ENCODE results near the gene KCTD18.

Gene KCTD18

DNA sequence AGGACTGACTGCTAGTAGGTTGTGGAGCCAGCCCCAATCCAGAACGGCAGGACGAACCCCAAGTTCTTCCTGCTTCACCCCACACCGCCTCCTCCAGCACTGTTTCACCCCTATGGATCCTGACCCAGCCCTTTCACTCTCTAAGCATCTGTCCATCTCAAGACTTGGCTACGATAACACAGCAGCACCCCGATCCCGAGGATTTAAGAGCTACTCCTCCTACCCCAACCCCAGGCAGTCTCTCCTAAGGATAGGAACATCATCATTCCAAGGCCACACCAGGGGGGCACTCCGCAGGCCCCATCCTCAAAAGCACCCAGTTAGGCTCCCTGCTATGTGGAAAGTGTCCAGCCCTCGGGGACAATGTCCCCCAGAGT lies 645 bp downstream of the KCTD18 start:
- TF ChIP-seq CTCF (IDR thresholded peaks at IDR 0.05; ENCODE audit: low read depth, low read length, poor library complexity, severe bottlenecking): no peak
- no peaks in the 10 kb centered on the region for H4K20me1 ChIP-seq (ENCODE audit: control insufficient read depth, insufficient read depth, low read depth, low read length)
- H3K27me3 ChIP-seq (ENCODE audit: control insufficient read depth, low read length): 0 out of 2 replicates have a peak, but pooled peaks cover 5% of the 10 kb centered on the region
- H3K79me2 ChIP-seq (ENCODE audit: control insufficient read depth, low read length): peaks cover 16% of the 10 kb centered on the region
- no peaks in the 10 kb centered on the region for H3K9me2 ChIP-seq (replicated peaks; ENCODE audit: control insufficient read depth, low read length)
- peak overlapping the region; percentile 3 for H3K27ac ChIP-seq (ENCODE audit: low read depth, low read length)
- peaks cover 18% of the 10 kb centered on the region for H3K4me1 ChIP-seq (ENCODE audit: control insufficient read depth, low read length)
- H3K4me2 ChIP-seq (ENCODE audit: low read length): peak overlapping the region; percentile 96
- H3F3A ChIP-seq (ENCODE audit: control insufficient read depth, insufficient read depth): no peaks in the 10 kb centered on the region
- H3K36me3 ChIP-seq (ENCODE audit: control insufficient read depth, low read length): peaks cover 20% of the 10 kb centered on the region
- H3K4me3 ChIP-seq (ENCODE audit: low read length): peak overlapping the region; percentile 86
- no peaks in the 10 kb centered on the region for H3K9me3 ChIP-seq (ENCODE audit: control insufficient read depth, insufficient read depth, low read length)

DNA sequence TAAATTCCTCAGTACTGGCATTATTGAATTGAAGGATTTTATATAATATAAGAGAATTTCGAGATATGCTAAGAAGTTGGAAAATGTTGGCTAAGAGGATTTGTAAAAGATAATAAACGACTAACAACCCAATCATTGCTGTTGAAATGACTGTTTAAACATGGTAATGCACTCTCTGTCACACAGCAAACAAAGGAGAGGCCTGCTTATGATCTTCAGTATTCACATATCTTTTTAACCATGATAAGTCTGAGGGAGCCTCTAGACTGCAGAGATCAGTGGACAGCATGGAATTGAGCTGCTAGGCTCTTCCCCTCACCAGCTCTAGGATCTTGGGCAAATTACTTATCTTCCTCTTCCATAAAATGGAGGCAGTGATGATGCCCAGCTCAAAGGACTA lies 2.7 kb downstream of the KCTD18 start:
- H3K4me2 ChIP-seq (ENCODE audit: low read length): no peak overlapping the region
- no peak overlapping the region for H3K27ac ChIP-seq (ENCODE audit: low read depth, low read length)
- no peaks in the 10 kb centered on the region for H3K9me3 ChIP-seq (ENCODE audit: control insufficient read depth, insufficient read depth, low read length)
- TF ChIP-seq CTCF (IDR thresholded peaks at IDR 0.05; ENCODE audit: low read depth, low read length, poor library complexity, severe bottlenecking) (no peak), EZH2phosphoT487 (IDR thresholded peaks at IDR 0.05; ENCODE audit: borderline replicate concordance, low read length) (no peak)
- H3K4me1 ChIP-seq (ENCODE audit: control insufficient read depth, low read length): peaks cover 18% of the 10 kb centered on the region
- no peaks in the 10 kb centered on the region for H3F3A ChIP-seq (ENCODE audit: control insufficient read depth, insufficient read depth)
- H3K36me3 ChIP-seq (ENCODE audit: control insufficient read depth, low read length): peaks cover 33% of the 10 kb centered on the region
- no peaks in the 10 kb centered on the region for H3K27me3 ChIP-seq (ENCODE audit: control insufficient read depth, low read length)
- peaks cover 16% of the 10 kb centered on the region for H3K79me2 ChIP-seq (ENCODE audit: control insufficient read depth, low read length)
- no peaks in the 10 kb centered on the region for H4K20me1 ChIP-seq (ENCODE audit: control insufficient read depth, insufficient read depth, low read depth, low read length)
- no peaks in the 10 kb centered on the region for H3K9me2 ChIP-seq (replicated peaks; ENCODE audit: control insufficient read depth, low read length)
- H3K4me3 ChIP-seq (ENCODE audit: low read length): no peak overlapping the region

- Histone ChIP-seq H3K79me2 (ENCODE audit: control insufficient read depth, low read length) (peaks cover 16% of the 10 kb centered on the region), H3K36me3 (ENCODE audit: control insufficient read depth, low read length) (peaks cover 33% of the 10 kb centered on the region), H3K9me3 (ENCODE audit: control insufficient read depth, insufficient read depth, low read length) (no peaks in the 10 kb centered on the region), H3K4me3 (ENCODE audit: low read length) (no peak overlapping the region), H3K4me2 (ENCODE audit: low read length) (no peak overlapping the region), H4K20me1 (ENCODE audit: control insufficient read depth, insufficient read depth, low read depth, low read length) (no peaks in the 10 kb centered on the region), H3K9me2 (replicated peaks; ENCODE audit: control insufficient read depth, low read length) (no peaks in the 10 kb centered on the region), H3K4me1 (ENCODE audit: control insufficient read depth, low read length) (peaks cover 18% of the 10 kb centered on the region), H3K27ac (ENCODE audit: low read depth, low read length) (no peak overlapping the region), H3F3A (ENCODE audit: control insufficient read depth, insufficient read depth) (no peaks in the 10 kb centered on the region), H3K27me3 (ENCODE audit: control insufficient read depth, low read length) (no peaks in the 10 kb centered on the region)
- TF ChIP-seq EZH2phosphoT487 (IDR thresholded peaks at IDR 0.05; ENCODE audit: borderline replicate concordance, low read length): no peak
- TF ChIP-seq CTCF (IDR thresholded peaks at IDR 0.05; ENCODE audit: low read depth, low read length, poor library complexity, severe bottlenecking): no peak
Measured at GRCh38 chr2:200506679-200507078, 3.2 kb downstream of the KCTD18 start.

DNA sequence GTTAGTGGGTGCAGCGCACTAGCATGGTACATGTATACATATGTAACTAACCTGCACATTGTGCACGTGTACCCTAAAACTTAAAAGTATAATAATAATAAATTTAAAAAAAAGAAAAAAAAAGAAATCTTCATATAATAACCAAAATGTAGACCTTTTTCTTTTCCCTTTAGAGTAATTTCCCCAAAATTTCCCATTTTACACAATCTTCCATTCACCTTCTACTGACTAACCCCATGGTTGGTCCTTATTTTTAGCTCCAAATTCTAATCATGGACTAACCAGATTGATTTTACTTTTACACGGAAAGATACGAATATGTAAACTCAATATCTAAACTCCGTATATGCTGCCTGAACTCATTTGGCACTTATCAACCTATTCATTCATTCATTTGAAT lies 7.7 kb downstream of the KCTD18 start:
- Histone ChIP-seq H3K27ac (ENCODE audit: low read depth, low read length) (no peak overlapping the region), H3K9me2 (replicated peaks; ENCODE audit: control insufficient read depth, low read length) (no peaks in the 10 kb centered on the region), H3K36me3 (ENCODE audit: control insufficient read depth, low read length) (peaks cover 43% of the 10 kb centered on the region), H3K4me1 (ENCODE audit: control insufficient read depth, low read length) (no peaks in the 10 kb centered on the region), H3K79me2 (ENCODE audit: control insufficient read depth, low read length) (no peaks in the 10 kb centered on the region), H3K4me3 (ENCODE audit: low read length) (no peak overlapping the region), H3F3A (ENCODE audit: control insufficient read depth, insufficient read depth) (no peaks in the 10 kb centered on the region), H4K20me1 (ENCODE audit: control insufficient read depth, insufficient read depth, low read depth, low read length) (no peaks in the 10 kb centered on the region), H3K27me3 (ENCODE audit: control insufficient read depth, low read length) (no peaks in the 10 kb centered on the region), H3K4me2 (ENCODE audit: low read length) (no peak overlapping the region), H3K9me3 (ENCODE audit: control insufficient read depth, insufficient read depth, low read length) (no peaks in the 10 kb centered on the region)
- no peak for TF ChIP-seq EZH2phosphoT487 (IDR thresholded peaks at IDR 0.05; ENCODE audit: borderline replicate concordance, low read length)
- no peak for TF ChIP-seq CTCF (IDR thresholded peaks at IDR 0.05; ENCODE audit: low read depth, low read length, poor library complexity, severe bottlenecking)

Measured in DOHH2 (cell line).